Spleen (tissue), 11 donors: ENCODE results near the gene HMX1. TPM values are rescaled to one million over a fixed set of nuclear protein-coding genes. Genes with fewer than 3 reads are reported as not detected.

Experiments
- DNase-seq: peaks from one replicate; pipeline ENCODE4 v3.0.0-alpha.2; 2020
- H3K27ac ChIP-seq, 8 donors: fragments of 200-600 bp; sonication (generic) in 7 of 8; 1 replicate in 4 of 8; 2 replicates in 4 of 8; pipeline versions ENCODE4 v1.5.0 to v1.8.0; 2016 to 2021; ENCODE audit warnings: inconsistent platforms in 4 of 8, mild to moderate bottlenecking in 4 of 8, moderate library complexity in 1 of 8
- H3K27me3 ChIP-seq, 7 donors: fragments of 200-600 bp; sonication (generic) in 6 of 7; replicated peaks in 1 of 7; 1 replicate in 4 of 7; 2 replicates in 3 of 7; pipeline versions ENCODE4 v1.5.0 to v1.8.0; 2016 to 2021; ENCODE audit warnings: inconsistent platforms in 3 of 7, mild to moderate bottlenecking in 1 of 7
- H3K36me3 ChIP-seq, 6 donors: fragments of 200-600 bp; sonication (generic) in 5 of 6; 1 replicate in 4 of 6; 2 replicates in 2 of 6; pipeline versions ENCODE4 v1.5.0 to v1.8.0; 2016 to 2021; ENCODE audit warnings: inconsistent platforms in 2 of 6
- H3K4me1 ChIP-seq, 6 donors: fragments of 200-600 bp; sonication (generic) in 5 of 6; 1 replicate in 3 of 6; 2 replicates in 3 of 6; pipeline versions ENCODE4 v1.5.0 to v1.8.0; 2016 to 2021; ENCODE audit warnings: inconsistent platforms in 3 of 6
- H3K4me3 ChIP-seq, 8 donors: fragments of 200-600 bp; sonication (generic) in 7 of 8; 1 replicate in 4 of 8; 2 replicates in 4 of 8; pipeline versions ENCODE4 v1.5.0 to v1.8.0; 2016 to 2021; ENCODE audit warnings: inconsistent platforms in 4 of 8, mild to moderate bottlenecking in 4 of 8, moderate library complexity in 2 of 8
- H3K9me3 ChIP-seq, 8 donors: fragments of 200-600 bp; sonication (generic) in 7 of 8; 1 replicate in 4 of 8; 2 replicates in 4 of 8; pipeline versions ENCODE4 v1.5.0 to v1.8.0; 2016 to 2021; ENCODE audit warnings: inconsistent platforms in 4 of 8
- POLR2A ChIP-seq, 3 donors: fragments of 450-650 bp; IDR thresholded peaks; one replicate each; pipeline ENCODE4 v1.5.1; 2017; ENCODE audit warnings: antibody characterized with exemption in 3 of 3, mild to moderate bottlenecking in 1 of 3
- POLR2AphosphoS5 ChIP-seq, 3 donors: sonication (generic); formaldehyde crosslinking; IDR thresholded peaks; one replicate each; pipeline ENCODE4 v1.5.1; 2017; ENCODE audit warnings: antibody characterized with exemption in 3 of 3
- WGBS, 5 donors: extraction: QIAGEN DNeasy Blood & Tissue Kit in 3 of 5; methylation state at CpG; one replicate each; pipeline versions ENCODE4 v1.1.5 to v1.1.7; 2013 to 2018; 5-methylcytosine and 5-hydroxymethylcytosine counted together
- intact Hi-C: fragments of 100-400 bp; cut with DNase I; formaldehyde crosslinking; loops from one replicate; pipeline ENCODE4 v1.15.0; 2023; ENCODE audit warnings: low total_unique reads
- polyA plus RNA-seq, 3 donors: library from polyadenylated mRNA; stranded (reverse); fragments of 200-250 nt; gene quantifications; one replicate each; pipeline ENCODE4 v1.2.1, GENCODE V29; 2013
- total RNA-seq, 7 donors: library from RNA; depleted of rRNA in 3 of 7; stranded (reverse); fragments of >200 nt in 3 of 7; fragmentation: NEBNext Ultra II Directional in 4 of 7; extraction: Animal tissue kit (Norgen Biotek cat#: 25700) in 4 of 7; gene quantifications; one replicate each; pipeline versions ENCODE4 v1.1.0 to v1.2.1, GENCODE V29; 2016 to 2021
- TF ChIP-seq, protein P1 (sequence below), 11 experiments: fragments of 200-600 bp in 7 of 11; fragments of 450-650 bp in 4 of 11; sonication (generic) in 4 of 11; IDR thresholded peaks in 8 of 11; conservative IDR thresholded peaks in 3 of 11; 1 replicate in 7 of 11; 2 replicates in 4 of 11; pipeline versions ENCODE4 v1.4.0 to v1.8.0; 2016 to 2021; ENCODE audit warnings: antibody characterized with exemption in 11 of 11, inconsistent platforms in 4 of 11, mild to moderate bottlenecking in 1 of 11
- donor health status: healthy with polysubstance abuse.
- donor health status: DM: no; HTN: no; CAD: no; lungs with moderate emphysema.
- donor health status: DM: no; HTN: no; CAD: no.
- donor health status: Bipolar disorder and iron deficiency.
- donor health status: healthy.
- donor health status: DM: no; HTN: no; CAD: no.
- donor health status: DM: yes; HTN: yes; CAD: no.

The HMX1 gene
- total and polyA plus RNA-seq, 10 donors, result not detected

DNA sequence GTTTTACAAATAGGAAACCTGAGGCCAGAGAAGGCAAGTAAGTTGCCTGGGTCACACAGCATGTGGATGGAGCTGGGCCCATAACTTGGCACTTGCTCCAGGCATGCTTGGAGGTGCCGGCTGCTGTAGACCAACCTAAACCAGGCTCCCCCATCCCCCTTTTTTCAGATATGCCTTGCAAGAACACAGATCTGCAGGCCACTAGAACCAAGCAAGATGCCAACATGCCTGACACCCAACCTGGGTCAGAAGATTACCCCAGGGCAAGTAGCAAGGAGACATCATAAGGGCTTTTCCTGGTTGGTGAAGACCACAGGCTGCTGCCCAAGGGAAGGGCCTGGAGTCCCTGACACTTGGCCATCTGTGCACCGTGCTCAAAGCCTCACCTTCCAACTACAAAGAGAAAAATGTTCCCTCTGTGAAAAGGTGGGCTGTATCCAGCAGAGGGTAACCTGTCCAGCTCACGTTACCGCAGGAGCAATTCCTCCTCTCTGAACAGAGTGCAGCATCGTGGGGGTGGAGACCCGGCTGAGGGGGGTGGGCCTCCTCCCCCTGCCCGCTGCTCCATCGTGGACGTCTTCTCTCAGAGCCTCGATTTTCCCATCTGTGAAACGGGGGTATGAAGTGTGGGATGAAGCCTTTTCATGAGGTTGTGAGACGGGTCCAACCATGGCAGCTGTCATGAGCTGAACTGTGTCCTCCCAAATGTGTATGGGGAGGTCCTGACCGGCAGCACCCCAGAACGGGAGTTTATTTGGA, 23.0 kb downstream of the HMX1 start:
- no peak for TF ChIP-seq POLR2AphosphoS5 (IDR thresholded peaks at IDR 0.05)
- TF ChIP-seq, protein P1, sequence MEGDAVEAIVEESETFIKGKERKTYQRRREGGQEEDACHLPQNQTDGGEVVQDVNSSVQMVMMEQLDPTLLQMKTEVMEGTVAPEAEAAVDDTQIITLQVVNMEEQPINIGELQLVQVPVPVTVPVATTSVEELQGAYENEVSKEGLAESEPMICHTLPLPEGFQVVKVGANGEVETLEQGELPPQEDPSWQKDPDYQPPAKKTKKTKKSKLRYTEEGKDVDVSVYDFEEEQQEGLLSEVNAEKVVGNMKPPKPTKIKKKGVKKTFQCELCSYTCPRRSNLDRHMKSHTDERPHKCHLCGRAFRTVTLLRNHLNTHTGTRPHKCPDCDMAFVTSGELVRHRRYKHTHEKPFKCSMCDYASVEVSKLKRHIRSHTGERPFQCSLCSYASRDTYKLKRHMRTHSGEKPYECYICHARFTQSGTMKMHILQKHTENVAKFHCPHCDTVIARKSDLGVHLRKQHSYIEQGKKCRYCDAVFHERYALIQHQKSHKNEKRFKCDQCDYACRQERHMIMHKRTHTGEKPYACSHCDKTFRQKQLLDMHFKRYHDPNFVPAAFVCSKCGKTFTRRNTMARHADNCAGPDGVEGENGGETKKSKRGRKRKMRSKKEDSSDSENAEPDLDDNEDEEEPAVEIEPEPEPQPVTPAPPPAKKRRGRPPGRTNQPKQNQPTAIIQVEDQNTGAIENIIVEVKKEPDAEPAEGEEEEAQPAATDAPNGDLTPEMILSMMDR (IDR thresholded peaks at IDR 0.05 in 8 of 11, conservative IDR thresholded peaks at IDR 0.05 in 3 of 11), result no peak
- no peak for TF ChIP-seq POLR2A (IDR thresholded peaks at IDR 0.05)
- H3K9me3 ChIP-seq, result peaks cover 0 to 27% (median 10%) of the 10 kb centered on the region in 8 donors
- H3K27me3 ChIP-seq, result peaks cover 0 to 82% (median 14%) of the 10 kb centered on the region in 7 donors
- H3K4me1 ChIP-seq, result no peaks in the 10 kb centered on the region
- no peaks in the 10 kb centered on the region for H3K36me3 ChIP-seq
- H3K27ac ChIP-seq, result no peak overlapping the region
- no peak overlapping the region for H3K4me3 ChIP-seq
- peak; percentile 41 for DNase-seq
- 71 to 85% (median 74%) methylated on average over 7 to 14 of the region's 14 CpGs for WGBS, 5 donors
- intact Hi-C loops, result no loop called here

DNA sequence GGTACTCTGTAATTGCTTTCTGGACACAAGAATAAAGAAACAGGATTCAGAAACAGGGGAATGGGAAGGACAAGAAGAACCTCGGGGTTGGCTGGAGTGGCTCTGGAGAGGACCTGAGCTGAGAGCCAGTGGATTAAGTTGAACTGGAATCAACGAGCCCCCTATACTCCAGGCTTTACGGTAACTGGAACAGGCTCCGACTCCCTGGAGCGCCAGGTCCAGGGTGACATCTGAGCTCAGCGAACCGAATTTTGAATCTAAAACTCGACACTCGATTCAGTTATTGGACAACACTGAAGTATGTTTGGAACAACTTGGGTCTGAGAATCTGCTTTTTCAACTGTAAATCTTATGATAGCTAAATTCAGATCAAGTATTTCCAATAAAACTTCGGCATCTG, 23.9 kb downstream of the HMX1 start:
- 15 to 22% (median 17%) methylated on average over 10 of the region's 10 CpGs for WGBS, 5 donors
- H3K4me3 ChIP-seq, result no peak overlapping the region
- peaks cover 0 to 73% (median 6%) of the 10 kb centered on the region in 7 donors for H3K27me3 ChIP-seq
- no peak for TF ChIP-seq POLR2AphosphoS5 (IDR thresholded peaks at IDR 0.05)
- TF ChIP-seq POLR2A (IDR thresholded peaks at IDR 0.05), result no peak
- TF ChIP-seq, protein P1 (IDR thresholded peaks at IDR 0.05 in 8 of 11, conservative IDR thresholded peaks at IDR 0.05 in 3 of 11), result no peak
- intact Hi-C loops, result no loop called here
- H3K9me3 ChIP-seq, result peaks cover 0 to 27% (median 12%) of the 10 kb centered on the region in 8 donors
- H3K27ac ChIP-seq, result no peak overlapping the region
- H3K36me3 ChIP-seq, result no peaks in the 10 kb centered on the region
- DNase-seq, result no peak
- no peaks in the 10 kb centered on the region for H3K4me1 ChIP-seq

DNA sequence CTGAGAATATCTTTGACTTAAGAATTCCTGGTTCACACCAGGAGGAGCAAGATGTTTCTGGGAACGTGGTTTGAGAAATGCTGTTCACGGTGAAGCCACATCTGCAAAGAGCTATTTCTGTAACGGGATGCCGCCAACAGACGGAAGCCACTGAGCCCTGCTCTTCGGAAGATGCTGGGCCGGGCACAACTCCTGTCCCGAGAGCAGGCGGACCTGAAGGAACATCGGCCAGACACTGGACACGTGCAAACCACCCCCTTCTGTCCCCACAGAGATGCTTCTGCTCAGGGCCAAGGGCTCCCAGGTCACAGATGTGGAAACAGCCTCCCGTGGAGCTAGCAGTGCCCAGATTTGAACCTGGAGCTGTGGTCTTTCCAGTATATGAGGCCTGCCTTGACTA, 24.3 kb downstream of the HMX1 start:
- no peaks in the 10 kb centered on the region for H3K4me1 ChIP-seq
- peaks cover 0 to 68% (median 2%) of the 10 kb centered on the region in 7 donors for H3K27me3 ChIP-seq
- TF ChIP-seq POLR2AphosphoS5 (IDR thresholded peaks at IDR 0.05), result no peak
- no peak for TF ChIP-seq POLR2A (IDR thresholded peaks at IDR 0.05)
- TF ChIP-seq, protein P1 (IDR thresholded peaks at IDR 0.05 in 8 of 11, conservative IDR thresholded peaks at IDR 0.05 in 3 of 11), result no peak
- H3K9me3 ChIP-seq, result peaks cover 0 to 25% (median 9%) of the 10 kb centered on the region in 8 donors
- peak; percentile 25 for DNase-seq
- H3K4me3 ChIP-seq, result no peak overlapping the region
- no peaks in the 10 kb centered on the region for H3K36me3 ChIP-seq
- intact Hi-C loops, result no loop called here
- no peak overlapping the region for H3K27ac ChIP-seq
- 76 to 88% (median 80%) methylated on average over 6 to 12 of the region's 12 CpGs for WGBS, 5 donors

DNA sequence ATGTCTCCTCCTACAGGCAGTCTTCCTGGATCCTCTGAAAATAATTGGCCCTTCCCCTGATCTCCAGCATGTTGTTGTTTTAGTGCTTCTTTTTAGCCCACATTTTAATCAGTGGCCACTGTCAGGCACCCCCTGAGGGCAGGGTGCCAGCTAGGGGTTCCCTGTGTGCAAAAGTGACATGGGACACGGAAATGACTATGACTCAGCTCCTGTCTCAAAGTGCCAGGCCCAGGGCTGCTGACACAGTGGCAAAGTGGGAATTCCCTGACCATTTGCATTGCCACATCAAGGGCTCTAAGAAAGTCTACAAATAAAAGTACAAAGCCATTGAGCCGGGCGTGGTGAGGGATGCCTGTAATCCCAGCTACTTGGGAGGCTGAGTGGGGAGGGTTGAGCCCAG, 24.8 kb downstream of the HMX1 start:
- 62 to 77% (median 68%) methylated on average over 3 of the region's 3 CpGs for WGBS, 5 donors
- intact Hi-C loops, result no loop called here
- Histone ChIP-seq H3K36me3 (no peaks in the 10 kb centered on the region), H3K4me3 (no peak overlapping the region), H3K4me1 (no peaks in the 10 kb centered on the region), H3K27me3 (peaks cover 0 to 63% (median 0%) of the 10 kb centered on the region in 7 donors), H3K27ac (no peak overlapping the region), H3K9me3 (peaks cover 0 to 23% (median 8%) of the 10 kb centered on the region in 8 donors)
- no peak for TF ChIP-seq POLR2A (IDR thresholded peaks at IDR 0.05)
- TF ChIP-seq, protein P1 (IDR thresholded peaks at IDR 0.05 in 8 of 11, conservative IDR thresholded peaks at IDR 0.05 in 3 of 11), result no peak
- TF ChIP-seq POLR2AphosphoS5 (IDR thresholded peaks at IDR 0.05), result no peak
- DNase-seq, result peak; percentile 25
